GM12892 (cell line): Measurements from ENCODE around the gene PDSS2.

Experiments
- POLR2A ChIP-seq: IDR thresholded peaks from 2 replicates; pipeline ENCODE4 v1.6.1; 2011; ENCODE audit warnings: low read depth, low read length, control low read depth
- POLR2AphosphoS5 ChIP-seq: IDR thresholded peaks from 2 replicates; pipeline ENCODE4 v1.6.1; 2011; ENCODE audit warnings: low read depth, low read length, control low read depth
- TAF1 ChIP-seq: IDR thresholded peaks from 2 replicates; pipeline ENCODE4 v1.6.1; 2011; ENCODE audit warnings: low read depth, mild to moderate bottlenecking, control low read depth, low read length, borderline replicate concordance

DNA sequence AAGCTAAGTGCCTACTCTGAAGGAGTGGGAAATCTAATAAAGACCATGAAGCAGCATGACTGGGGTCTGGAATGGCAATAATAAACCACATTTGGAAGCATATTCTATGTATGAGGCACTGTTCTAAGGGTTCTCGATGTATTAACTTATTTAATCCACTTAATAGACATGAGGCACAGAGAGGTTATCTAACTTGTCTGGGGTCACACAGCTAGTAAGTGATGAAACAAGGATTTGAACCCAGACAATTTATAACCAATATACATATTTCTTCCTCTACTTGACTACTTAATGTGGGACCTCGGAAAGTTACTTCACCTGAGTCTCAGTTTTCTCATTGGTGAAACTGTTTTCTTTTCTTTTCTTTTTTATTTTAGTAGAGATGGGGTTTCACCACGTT, 131.3 kb downstream of the PDSS2 start:
- no peak for TF ChIP-seq POLR2AphosphoS5
- no peak for TF ChIP-seq POLR2A
- no peak for TF ChIP-seq TAF1
